ENCODE measurements around the gene MFAP1. TPM values are rescaled to one million over a fixed set of nuclear protein-coding genes. Genes with fewer than 3 reads are reported as not detected.

Gene MFAP1
- total and polyA plus RNA-seq, 4 donors = 7.9 to 8.3 (median 8.1) TPM

GRCh38 chr15:43794269-43795037 is 30.0 kb downstream of the MFAP1 start:
- peaks cover 3 to 18% (median 12%) of the 10 kb centered on the region in 4 donors for H3K4me1 ChIP-seq (ENCODE audit: control insufficient read depth in 4 of 4, insufficient read depth in 4 of 4, low read length in 3 of 4)
- WGBS = 78% methylated on average over 9 of the region's 9 CpGs

DNA sequence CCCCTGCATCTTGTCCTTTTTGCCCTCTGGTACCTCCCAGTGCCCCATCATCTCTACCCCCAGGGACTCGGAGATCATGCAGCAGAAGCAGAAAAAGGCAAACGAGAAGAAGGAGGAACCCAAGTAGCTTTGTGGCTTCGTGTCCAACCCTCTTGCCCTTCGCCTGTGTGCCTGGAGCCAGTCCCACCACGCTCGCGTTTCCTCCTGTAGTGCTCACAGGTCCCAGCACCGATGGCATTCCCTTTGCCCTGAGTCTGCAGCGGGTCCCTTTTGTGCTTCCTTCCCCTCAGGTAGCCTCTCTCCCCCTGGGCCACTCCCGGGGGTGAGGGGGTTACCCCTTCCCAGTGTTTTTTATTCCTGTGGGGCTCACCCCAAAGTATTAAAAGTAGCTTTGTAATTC is 30.8 kb downstream of the MFAP1 start:
- no peaks in the 10 kb centered on the region for H3K9me3 ChIP-seq (ENCODE audit: control insufficient read depth in 4 of 4, low read length in 3 of 4)
- peaks cover 0 to 22% (median 17%) of the 10 kb centered on the region in 4 donors for H3K36me3 ChIP-seq (ENCODE audit: control insufficient read depth in 4 of 4, insufficient read depth in 3 of 4, low read depth in 1 of 4, low read length in 3 of 4)
- TF ChIP-seq, protein P1, sequence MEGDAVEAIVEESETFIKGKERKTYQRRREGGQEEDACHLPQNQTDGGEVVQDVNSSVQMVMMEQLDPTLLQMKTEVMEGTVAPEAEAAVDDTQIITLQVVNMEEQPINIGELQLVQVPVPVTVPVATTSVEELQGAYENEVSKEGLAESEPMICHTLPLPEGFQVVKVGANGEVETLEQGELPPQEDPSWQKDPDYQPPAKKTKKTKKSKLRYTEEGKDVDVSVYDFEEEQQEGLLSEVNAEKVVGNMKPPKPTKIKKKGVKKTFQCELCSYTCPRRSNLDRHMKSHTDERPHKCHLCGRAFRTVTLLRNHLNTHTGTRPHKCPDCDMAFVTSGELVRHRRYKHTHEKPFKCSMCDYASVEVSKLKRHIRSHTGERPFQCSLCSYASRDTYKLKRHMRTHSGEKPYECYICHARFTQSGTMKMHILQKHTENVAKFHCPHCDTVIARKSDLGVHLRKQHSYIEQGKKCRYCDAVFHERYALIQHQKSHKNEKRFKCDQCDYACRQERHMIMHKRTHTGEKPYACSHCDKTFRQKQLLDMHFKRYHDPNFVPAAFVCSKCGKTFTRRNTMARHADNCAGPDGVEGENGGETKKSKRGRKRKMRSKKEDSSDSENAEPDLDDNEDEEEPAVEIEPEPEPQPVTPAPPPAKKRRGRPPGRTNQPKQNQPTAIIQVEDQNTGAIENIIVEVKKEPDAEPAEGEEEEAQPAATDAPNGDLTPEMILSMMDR (IDR thresholded peaks at IDR 0.05; ENCODE audit: low read depth, low read length, missing input control) = no peak
- TF ChIP-seq REST (IDR thresholded peaks at IDR 0.05) (no peak), RXRA (IDR thresholded peaks at IDR 0.05) (no peak), JUND (IDR thresholded peaks at IDR 0.05) (no peak), HNF4A (conservative IDR thresholded peaks at IDR 0.05) (no peak), YY1 (IDR thresholded peaks at IDR 0.05) (no peak), FOXA1 (IDR thresholded peaks at IDR 0.05) (no peak), GABPA (IDR thresholded peaks at IDR 0.05 in 1 of 2, conservative IDR thresholded peaks at IDR 0.05 in 1 of 2) (no peak), HNF4G (IDR thresholded peaks at IDR 0.05) (no peak), RAD21 (IDR thresholded peaks at IDR 0.05) (no peak)
- TF ChIP-seq, protein P2, sequence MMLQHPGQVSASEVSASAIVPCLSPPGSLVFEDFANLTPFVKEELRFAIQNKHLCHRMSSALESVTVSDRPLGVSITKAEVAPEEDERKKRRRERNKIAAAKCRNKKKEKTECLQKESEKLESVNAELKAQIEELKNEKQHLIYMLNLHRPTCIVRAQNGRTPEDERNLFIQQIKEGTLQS (IDR thresholded peaks at IDR 0.05) = no peak
- TF ChIP-seq, protein P3, sequence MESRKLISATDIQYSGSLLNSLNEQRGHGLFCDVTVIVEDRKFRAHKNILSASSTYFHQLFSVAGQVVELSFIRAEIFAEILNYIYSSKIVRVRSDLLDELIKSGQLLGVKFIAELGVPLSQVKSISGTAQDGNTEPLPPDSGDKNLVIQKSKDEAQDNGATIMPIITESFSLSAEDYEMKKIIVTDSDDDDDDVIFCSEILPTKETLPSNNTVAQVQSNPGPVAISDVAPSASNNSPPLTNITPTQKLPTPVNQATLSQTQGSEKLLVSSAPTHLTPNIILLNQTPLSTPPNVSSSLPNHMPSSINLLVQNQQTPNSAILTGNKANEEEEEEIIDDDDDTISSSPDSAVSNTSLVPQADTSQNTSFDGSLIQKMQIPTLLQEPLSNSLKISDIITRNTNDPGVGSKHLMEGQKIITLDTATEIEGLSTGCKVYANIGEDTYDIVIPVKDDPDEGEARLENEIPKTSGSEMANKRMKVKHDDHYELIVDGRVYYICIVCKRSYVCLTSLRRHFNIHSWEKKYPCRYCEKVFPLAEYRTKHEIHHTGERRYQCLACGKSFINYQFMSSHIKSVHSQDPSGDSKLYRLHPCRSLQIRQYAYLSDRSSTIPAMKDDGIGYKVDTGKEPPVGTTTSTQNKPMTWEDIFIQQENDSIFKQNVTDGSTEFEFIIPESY (IDR thresholded peaks at IDR 0.05) = no peak

More at GRCh38 chr15:43794269-43795037, 30.0 kb downstream of the MFAP1 start:
- no peaks in the 10 kb centered on the region for H3K9me3 ChIP-seq (ENCODE audit: control insufficient read depth in 4 of 4, low read length in 3 of 4)
- H3K4me3 ChIP-seq (ENCODE audit: low read depth in 1 of 3, low read length in 3 of 3) = no peak overlapping the region
- H3K36me3 ChIP-seq (ENCODE audit: control insufficient read depth in 4 of 4, insufficient read depth in 3 of 4, low read depth in 1 of 4, low read length in 3 of 4) = peaks cover 0 to 23% (median 19%) of the 10 kb centered on the region in 4 donors
- no peaks in the 10 kb centered on the region for H3K27me3 ChIP-seq (ENCODE audit: control insufficient read depth in 4 of 4, insufficient read depth in 4 of 4, low read length in 3 of 4)
- no peak for DNase-seq (ENCODE audit: low spot score)
- TF ChIP-seq RXRA (IDR thresholded peaks at IDR 0.05) = no peak
- TF ChIP-seq EGR1 (IDR thresholded peaks at IDR 0.05; ENCODE audit: low read depth in 2 of 2) = no peak
- TF ChIP-seq, protein P2 (IDR thresholded peaks at IDR 0.05) = no peak
- no peak for TF ChIP-seq HNF4A (conservative IDR thresholded peaks at IDR 0.05)
- TF ChIP-seq TAF1 (conservative IDR thresholded peaks at IDR 0.05) = no peak
- no peak for TF ChIP-seq SP1 (IDR thresholded peaks at IDR 0.05)
- TF ChIP-seq REST (IDR thresholded peaks at IDR 0.05) = peak; percentile 73
- no peak overlapping the region for H3K9ac ChIP-seq (ENCODE audit: low read depth in 1 of 2, low read length in 2 of 2)
- H3K27ac ChIP-seq (ENCODE audit: low read depth in 1 of 2, low read length in 2 of 2) = peak overlapping the region; percentile 9 to 98

More for the DNA sequence above, 30.8 kb downstream of the MFAP1 start:
- DNase-seq (ENCODE audit: low spot score) = no peak
- H3K4me1 ChIP-seq (ENCODE audit: control insufficient read depth in 4 of 4, insufficient read depth in 4 of 4, low read length in 3 of 4) = peaks cover 3 to 18% (median 12%) of the 10 kb centered on the region in 4 donors
- no peaks in the 10 kb centered on the region for H3K27me3 ChIP-seq (ENCODE audit: control insufficient read depth in 4 of 4, insufficient read depth in 4 of 4, low read length in 3 of 4)
- H3K9ac ChIP-seq (ENCODE audit: low read depth in 1 of 2, low read length in 2 of 2) = peak overlapping the region in 1 of 2 donors; percentile 93
- peak overlapping the region; percentile 96 to 98 for H3K27ac ChIP-seq (ENCODE audit: low read depth in 1 of 2, low read length in 2 of 2)
- H3K4me3 ChIP-seq (ENCODE audit: low read depth in 1 of 3, low read length in 3 of 3) = peak overlapping the region in 1 of 3 donors; percentile 72
- WGBS = 83% methylated on average over 10 of the region's 10 CpGs

All from liver (tissue), 9 donors.